ENCODE data around the gene EYS. TPM values are rescaled to one million over a fixed set of nuclear protein-coding genes. Genes with fewer than 3 reads are reported as not detected.

Gene EYS
- total and polyA plus RNA-seq, 2 of the 13 experiments (the other 11 are each of a cell fraction or from before 2014, with no cell fraction given), result 0.04 to 0.07 TPM

GRCh38 chr6:65116326-65116725, 590.7 kb downstream of the EYS start (continued):
- TF ChIP-seq ZNF317 (CRISPR knock-in tag; IDR thresholded peaks at IDR 0.05), result no peak
- TF ChIP-seq NAIF1 (CRISPR knock-in tag; IDR thresholded peaks at IDR 0.05; ENCODE audit: borderline replicate concordance), result no peak

- no peaks in the 10 kb centered on the region for H3K27me3 ChIP-seq (ENCODE audit: control insufficient read depth in 1 of 2, insufficient read depth in 2 of 2, low read length in 2 of 2)
- no peak overlapping the region for H3K4me2 ChIP-seq (ENCODE audit: low read depth, low read length)
- 0% methylated on average over 3 of the region's 3 CpGs for WGBS (ENCODE audit: low lambda C conversion rate)
- in situ Hi-C loops (cut with HindIII; ENCODE audit: extremely low pct_ligation_motif_present, low pct_unique_long_range_greater_than_20kb), result no loop called here
- ATAC-seq (no peak), FAIRE-seq (no peak), DNase-seq (ENCODE audit: low spot score) (no peak)
- H3K27ac ChIP-seq (ENCODE audit: extremely low read length, insufficient read depth, low read length), result no peak overlapping the region
- ChIA-PET POLR2A (no interaction called here), CTCF (ENCODE audit: low intra/inter-chr PET ratio, low total read pairs) (no interaction called here)
- no peaks in the 10 kb centered on the region for H4K20me1 ChIP-seq (ENCODE audit: insufficient read depth, low read length)
- no peak overlapping the region for H2AFZ ChIP-seq (ENCODE audit: low read length)
- H3K9me3 ChIP-seq (ENCODE audit: low read length), result no peaks in the 10 kb centered on the region
- no peaks in the 10 kb centered on the region for H3K36me3 ChIP-seq (replicated peaks in 1 of 2; ENCODE audit: control insufficient read depth in 1 of 2, insufficient read depth in 2 of 2, low read length in 2 of 2)
- TF ChIP-seq ZNF34 (CRISPR knock-in tag; IDR thresholded peaks at IDR 0.05; ENCODE audit: borderline replicate concordance) (no peak), ISX (CRISPR knock-in tag; conservative IDR thresholded peaks at IDR 0.05) (no peak)
- intact Hi-C loops (cut with micrococcal nuclease; ENCODE audit: unreplicated experiment), result no loop called here
- no TSS peak for BruUV-seq (replicated peaks)
- H3K79me2 ChIP-seq (ENCODE audit: insufficient read depth, low read length), result no peaks in the 10 kb centered on the region
- H3K9ac ChIP-seq (ENCODE audit: insufficient read depth, low read depth, low read length), result no peak overlapping the region
- H3K4me1 ChIP-seq (ENCODE audit: insufficient read depth, low read length), result no peaks in the 10 kb centered on the region
- no peak overlapping the region for H3K4me3 ChIP-seq (replicated peaks in 1 of 3; ENCODE audit: insufficient read depth in 1 of 3, low read depth in 2 of 3, low read length in 3 of 3)
These were observed 593.4 kb downstream of the EYS start for GRCh38 chr6:65113581-65113980.

- Histone ChIP-seq H2AFZ (ENCODE audit: low read length) (no peak overlapping the region), H4K20me1 (ENCODE audit: insufficient read depth, low read length) (no peaks in the 10 kb centered on the region), H3K36me3 (replicated peaks in 1 of 2; ENCODE audit: control insufficient read depth in 1 of 2, insufficient read depth in 2 of 2, low read length in 2 of 2) (no peaks in the 10 kb centered on the region), H3K79me2 (ENCODE audit: insufficient read depth, low read length) (no peaks in the 10 kb centered on the region), H3K27me3 (ENCODE audit: control insufficient read depth in 1 of 2, insufficient read depth in 2 of 2, low read length in 2 of 2) (no peaks in the 10 kb centered on the region), H3K27ac (ENCODE audit: extremely low read length, insufficient read depth, low read length) (no peak overlapping the region), H3K4me1 (ENCODE audit: insufficient read depth, low read length) (no peaks in the 10 kb centered on the region), H3K9me3 (ENCODE audit: low read length) (no peaks in the 10 kb centered on the region), H3K4me2 (ENCODE audit: low read depth, low read length) (no peak overlapping the region), H3K9ac (ENCODE audit: insufficient read depth, low read depth, low read length) (no peak overlapping the region), H3K4me3 (replicated peaks in 1 of 3; ENCODE audit: insufficient read depth in 1 of 3, low read depth in 2 of 3, low read length in 3 of 3) (no peak overlapping the region)
- FAIRE-seq, result no peak
- DNase-seq (ENCODE audit: low spot score), result no peak
- POLR2A ChIA-PET, result no interaction called here
- CTCF ChIA-PET (ENCODE audit: low intra/inter-chr PET ratio, low total read pairs), result no interaction called here
- TF ChIP-seq ZNF543 (CRISPR knock-in tag; IDR thresholded peaks at IDR 0.05), result no peak
- no peak for TF ChIP-seq AGO1 (IDR thresholded peaks at IDR 0.05; ENCODE audit: low read depth, low read length, poor library complexity, severe bottlenecking)
- no peak for TF ChIP-seq FOXA3 (CRISPR knock-in tag; IDR thresholded peaks at IDR 0.05)
- TF ChIP-seq ZNF572 (CRISPR knock-in tag; IDR thresholded peaks at IDR 0.05), result no peak
- TF ChIP-seq SRF (IDR thresholded peaks at IDR 0.05; ENCODE audit: low read depth, low read length), result no peak
- TF ChIP-seq ZNF275 (CRISPR knock-in tag; IDR thresholded peaks at IDR 0.05; ENCODE audit: borderline replicate concordance), result no peak
- intact Hi-C loops (cut with micrococcal nuclease; ENCODE audit: unreplicated experiment), result no loop called here
- BruUV-seq (replicated peaks), result no TSS peak
- ATAC-seq, result no peak
- in situ Hi-C loops (cut with HindIII; ENCODE audit: extremely low pct_ligation_motif_present, low pct_unique_long_range_greater_than_20kb), result no loop called here
These were observed 594.6 kb downstream of the EYS start for GRCh38 chr6:65112435-65112834.

All from HepG2 (cell line).